Large intestine (tissue), 3 donors: ENCODE measurements around the gene CHMP6. TPM values are rescaled to one million over a fixed set of nuclear protein-coding genes. Genes with fewer than 3 reads are reported as not detected.

Source experiments
- DNase-seq, 2 donors: peaks; one replicate each; pipeline versions ENCODE4 v3.0.0 to v3.0.0-alpha.2; 2013
- H3K27ac ChIP-seq: one replicate; pipeline ENCODE4 v1.5.1; 2013; ENCODE audit warnings: low read length
- H3K27me3 ChIP-seq: 2 replicates; pipeline ENCODE4 v1.6.1; 2013; ENCODE audit warnings: low read length; ENCODE audit not compliant: control insufficient read depth, insufficient read depth
- H3K36me3 ChIP-seq: 2 replicates; pipeline ENCODE4 v1.6.1; 2013; ENCODE audit warnings: low read length; ENCODE audit not compliant: control insufficient read depth, insufficient read depth
- H3K4me1 ChIP-seq: one replicate; pipeline ENCODE4 v1.6.1; 2013; ENCODE audit warnings: low read length; ENCODE audit not compliant: control insufficient read depth, insufficient read depth
- H3K4me3 ChIP-seq: one replicate; pipeline ENCODE4 v1.5.1; 2013; ENCODE audit warnings: low read length
- H3K9me3 ChIP-seq: one replicate; pipeline ENCODE4 v1.6.1; 2013; ENCODE audit warnings: mild to moderate bottlenecking, low read depth, low read length, moderate library complexity; ENCODE audit not compliant: control insufficient read depth
- WGBS: methylation state at CpG from one replicate; pipeline ENCODE4 v1.1.5; 2013; ENCODE audit warnings: low lambda C conversion rate; ENCODE audit not compliant: insufficient coverage; 5-methylcytosine and 5-hydroxymethylcytosine counted together
- polyA plus RNA-seq: library from polyadenylated mRNA; unstranded; fragments of 120-200 nt; gene quantifications from one replicate; pipeline ENCODE4 v1.2.1, GENCODE V29; 2013

Gene CHMP6
- polyA plus RNA-seq, 1 donor: 20.4 TPM

DNA sequence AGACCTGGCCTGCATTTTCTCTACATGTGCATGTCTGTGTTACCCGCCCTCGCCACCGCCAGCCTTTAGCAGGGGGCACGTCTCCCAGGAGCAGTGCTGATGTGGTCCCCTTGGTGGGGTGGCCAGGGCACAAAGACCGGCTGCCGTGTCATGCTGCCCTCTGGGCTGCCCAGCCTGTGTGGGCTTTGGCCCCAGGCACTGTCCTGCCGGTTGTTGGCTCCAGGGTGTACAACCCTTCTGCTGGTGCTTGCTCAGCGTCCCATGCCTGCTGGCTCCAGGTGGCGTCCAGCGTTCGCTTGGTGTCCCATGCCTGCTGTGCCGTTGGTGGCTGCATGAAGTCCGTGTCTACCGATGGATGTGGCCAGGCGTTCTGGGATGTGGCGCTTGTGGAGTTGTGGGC is 47.5 kb downstream of the CHMP6 start:
- Histone ChIP-seq H3K4me1 (peaks cover 17% of the 10 kb centered on the region), H3K36me3 (no peaks in the 10 kb centered on the region), H3K9me3 (no peaks in the 10 kb centered on the region), H3K27me3 (peaks cover 8% of the 10 kb centered on the region), H3K4me3 (no peak overlapping the region), H3K27ac (no peak overlapping the region)
- WGBS: 100% methylated on average over 1 of the region's 16 CpGs
- DNase-seq: no peak

DNA sequence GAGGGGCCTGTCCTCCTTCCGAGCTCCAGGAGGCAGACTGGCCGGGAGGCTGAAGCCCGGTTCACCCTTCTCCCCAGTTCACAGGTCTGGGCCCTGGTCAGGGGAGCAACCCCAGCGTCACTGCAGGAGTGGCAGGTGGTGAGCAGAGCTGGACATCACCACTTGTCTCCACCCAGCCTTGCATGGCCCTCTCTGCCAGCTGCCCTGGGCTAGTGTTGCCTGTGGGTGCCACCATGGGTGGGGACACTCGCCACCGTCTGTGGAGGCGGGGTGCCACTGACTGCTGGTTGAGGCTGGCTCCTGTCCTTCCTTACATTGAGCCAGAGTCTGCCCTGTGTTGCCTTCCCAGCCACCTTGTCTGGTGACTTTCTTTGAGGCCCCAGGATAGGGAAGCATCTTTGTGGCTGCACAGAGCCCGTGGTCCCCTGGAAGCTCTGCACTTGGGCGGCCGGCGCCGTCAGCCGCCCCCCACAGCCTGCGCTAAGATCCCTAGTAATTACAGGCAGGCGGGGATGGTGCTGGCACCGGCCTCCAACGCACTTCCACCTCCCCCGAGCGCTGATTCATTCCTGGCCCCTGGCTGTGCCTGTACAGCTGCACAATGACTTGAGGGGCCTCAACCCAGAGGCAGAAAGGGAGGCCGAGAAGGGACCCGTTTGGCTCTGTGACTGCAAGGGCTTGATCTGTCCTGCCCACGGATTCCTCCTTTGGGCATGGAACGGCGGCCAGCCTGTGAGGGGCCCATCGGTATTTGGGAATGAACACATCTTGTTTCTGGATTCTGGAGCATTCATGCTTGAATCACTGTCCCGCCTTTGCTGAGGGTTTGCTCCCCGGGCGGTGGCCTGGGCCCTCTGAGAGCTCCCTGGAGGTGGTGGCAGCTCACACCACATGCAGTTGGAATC is 48.5 kb downstream of the CHMP6 start:
- Histone ChIP-seq H3K9me3 (no peaks in the 10 kb centered on the region), H3K4me3 (no peak overlapping the region), H3K4me1 (peaks cover 26% of the 10 kb centered on the region), H3K27ac (no peak overlapping the region), H3K36me3 (no peaks in the 10 kb centered on the region), H3K27me3 (peaks cover 8% of the 10 kb centered on the region)
- no CpG with 5 or more reads among the region's 28 CpGs for WGBS
- no peak for DNase-seq

DNA sequence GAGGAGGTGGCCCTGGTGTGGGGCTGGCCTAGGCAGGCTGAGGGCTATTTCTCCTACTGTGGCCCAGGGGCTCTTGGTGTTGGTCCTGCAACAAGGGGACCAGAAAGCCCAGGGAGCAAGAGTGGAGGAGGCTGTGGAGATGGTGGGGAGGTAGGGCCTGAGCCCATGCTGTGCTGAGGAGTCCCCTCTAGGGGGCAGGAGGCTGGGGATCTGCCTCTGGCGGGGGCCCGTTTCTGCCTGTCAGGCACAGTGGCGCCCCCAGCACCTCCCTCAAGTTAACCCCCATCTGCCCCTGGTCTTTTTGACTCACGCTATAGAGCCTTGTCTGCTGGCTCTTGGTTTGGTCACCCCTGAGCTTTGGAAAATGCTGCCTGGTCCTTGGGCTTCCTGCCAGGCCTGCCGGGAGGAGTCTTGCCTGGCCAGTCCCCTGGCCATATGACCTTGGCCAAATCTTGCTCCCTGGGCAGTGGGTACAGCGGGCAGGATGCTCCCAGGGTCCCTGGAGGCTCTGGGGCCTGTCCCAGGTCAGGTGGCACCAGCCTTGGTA is 49.2 kb downstream of the CHMP6 start:
- peaks cover 5% of the 10 kb centered on the region for H3K27me3 ChIP-seq

DNA sequence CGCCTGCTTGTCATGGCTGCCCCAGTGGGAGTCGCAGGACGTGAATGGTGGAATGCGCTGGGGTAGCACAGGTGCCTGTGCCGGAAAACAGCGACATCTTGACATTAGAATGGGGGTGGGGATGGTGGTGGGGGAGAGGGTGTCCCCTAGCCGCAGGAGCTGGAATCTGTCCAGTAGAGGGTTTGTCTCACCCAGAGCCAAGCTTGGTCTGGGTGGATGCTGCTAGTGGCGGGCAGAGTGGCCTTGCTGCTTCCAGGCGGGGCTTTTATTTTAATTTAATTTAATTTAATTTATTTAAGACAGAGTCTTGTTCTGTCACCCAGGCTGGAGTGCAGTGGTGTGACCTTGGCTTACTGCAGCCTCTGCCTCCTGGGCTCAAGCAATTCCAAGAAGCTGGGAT is 51.0 kb downstream of the CHMP6 start:
- H3K9me3 ChIP-seq: no peaks in the 10 kb centered on the region
- H3K4me1 ChIP-seq: peaks cover 30% of the 10 kb centered on the region
- no peak overlapping the region for H3K27ac ChIP-seq
- no peak for DNase-seq
- no peaks in the 10 kb centered on the region for H3K27me3 ChIP-seq
- no CpG with 5 or more reads among the region's 9 CpGs for WGBS
- no peak overlapping the region for H3K4me3 ChIP-seq
- H3K36me3 ChIP-seq: no peaks in the 10 kb centered on the region

More for the DNA sequence above, 49.2 kb downstream of the CHMP6 start:
- Histone ChIP-seq H3K9me3 (no peaks in the 10 kb centered on the region), H3K4me3 (no peak overlapping the region), H3K4me1 (peaks cover 31% of the 10 kb centered on the region), H3K27ac (no peak overlapping the region), H3K36me3 (no peaks in the 10 kb centered on the region)
- no CpG with 5 or more reads among the region's 6 CpGs for WGBS
- DNase-seq: no peak

DNA sequence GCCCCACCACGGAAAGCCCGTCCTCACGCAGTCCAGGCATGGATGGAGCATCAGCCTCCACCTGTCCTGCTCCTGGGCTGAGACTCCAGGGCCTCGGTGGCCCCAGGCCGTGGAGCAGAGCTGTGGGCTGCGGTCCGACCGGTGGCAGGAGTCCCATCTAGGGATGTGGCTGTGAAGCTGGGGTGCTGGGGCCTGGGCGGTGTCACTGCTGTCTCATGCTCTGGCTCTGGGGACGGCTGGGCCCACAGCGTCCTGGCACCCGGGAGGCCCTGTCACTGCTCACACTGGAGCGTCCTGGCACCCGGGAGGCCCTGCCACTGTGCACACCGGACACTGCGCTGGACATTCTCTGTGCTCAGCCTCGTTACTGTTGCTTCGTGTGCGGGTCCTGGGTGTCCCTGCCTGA is 51.7 kb downstream of the CHMP6 start:
- Histone ChIP-seq H3K4me3 (no peak overlapping the region), H3K27ac (peak overlapping the region; percentile 64), H3K4me1 (peaks cover 30% of the 10 kb centered on the region), H3K27me3 (no peaks in the 10 kb centered on the region), H3K9me3 (no peaks in the 10 kb centered on the region), H3K36me3 (no peaks in the 10 kb centered on the region)
- no CpG with 5 or more reads among the region's 19 CpGs for WGBS
- DNase-seq: no peak

DNA sequence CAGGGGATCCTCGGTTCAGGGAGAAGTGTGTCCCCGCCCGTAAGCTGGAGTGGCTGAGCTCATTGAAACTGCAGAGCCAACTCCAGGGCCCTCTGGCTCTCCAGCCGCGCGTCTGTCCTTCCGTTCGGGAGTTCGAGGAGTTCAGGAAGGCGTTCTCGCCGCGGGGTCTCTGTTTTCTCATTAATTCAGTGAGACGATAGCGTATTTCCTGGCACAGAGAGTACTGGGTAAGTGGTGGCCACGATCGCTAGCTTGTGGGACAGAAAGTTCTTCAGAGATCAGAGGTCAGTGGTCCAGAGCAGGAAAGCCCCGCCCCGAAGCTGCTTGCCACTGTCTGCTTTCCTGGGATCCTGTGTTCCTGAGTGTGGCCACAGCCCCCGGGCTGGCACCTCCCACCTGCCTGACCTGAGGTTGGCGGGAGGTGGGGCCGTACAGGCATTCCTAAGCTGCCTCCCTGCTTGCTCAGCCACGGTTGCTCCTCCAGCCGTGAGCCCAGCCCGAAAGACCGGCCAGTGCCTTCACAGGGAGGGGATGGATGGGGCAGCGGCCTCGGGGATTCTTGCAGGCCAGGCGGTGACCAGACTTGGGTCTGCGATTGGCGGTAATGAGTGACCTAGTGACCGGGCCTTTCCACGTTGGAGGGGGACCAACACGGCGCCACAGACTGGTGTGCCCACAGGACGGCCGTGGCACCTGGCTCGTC is 52.2 kb downstream of the CHMP6 start:
- peaks cover 30% of the 10 kb centered on the region for H3K4me1 ChIP-seq
- WGBS: no CpG with 5 or more reads among the region's 38 CpGs
- DNase-seq: peak in 1 of 2 donors; percentile 75
- H3K36me3 ChIP-seq: no peaks in the 10 kb centered on the region
- no peak overlapping the region for H3K4me3 ChIP-seq
- no peaks in the 10 kb centered on the region for H3K9me3 ChIP-seq
- peak overlapping the region; percentile 64 for H3K27ac ChIP-seq
- H3K27me3 ChIP-seq: no peaks in the 10 kb centered on the region

DNA sequence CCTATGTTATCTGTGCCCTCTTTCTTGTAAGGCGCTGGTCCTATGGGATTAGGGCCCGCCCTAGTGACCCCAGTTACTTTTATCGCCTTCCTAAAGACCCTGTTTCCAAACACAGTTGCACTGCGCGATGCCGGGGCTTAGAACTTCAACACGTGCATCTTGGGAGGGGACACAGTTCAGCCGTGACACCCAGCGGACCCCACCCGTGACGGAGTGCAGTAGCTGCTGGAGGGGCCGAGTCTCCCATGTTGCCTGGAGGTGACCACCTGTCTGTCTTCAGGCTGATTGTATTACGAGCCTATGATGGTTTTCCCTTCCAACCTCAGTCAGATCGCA is 52.8 kb downstream of the CHMP6 start:
- Histone ChIP-seq H3K27me3 (no peaks in the 10 kb centered on the region), H3K27ac (peak overlapping the region; percentile 64), H3K4me1 (peaks cover 30% of the 10 kb centered on the region), H3K4me3 (no peak overlapping the region), H3K36me3 (no peaks in the 10 kb centered on the region), H3K9me3 (no peaks in the 10 kb centered on the region)
- no peak for DNase-seq
- WGBS: no CpG with 5 or more reads among the region's 14 CpGs

DNA sequence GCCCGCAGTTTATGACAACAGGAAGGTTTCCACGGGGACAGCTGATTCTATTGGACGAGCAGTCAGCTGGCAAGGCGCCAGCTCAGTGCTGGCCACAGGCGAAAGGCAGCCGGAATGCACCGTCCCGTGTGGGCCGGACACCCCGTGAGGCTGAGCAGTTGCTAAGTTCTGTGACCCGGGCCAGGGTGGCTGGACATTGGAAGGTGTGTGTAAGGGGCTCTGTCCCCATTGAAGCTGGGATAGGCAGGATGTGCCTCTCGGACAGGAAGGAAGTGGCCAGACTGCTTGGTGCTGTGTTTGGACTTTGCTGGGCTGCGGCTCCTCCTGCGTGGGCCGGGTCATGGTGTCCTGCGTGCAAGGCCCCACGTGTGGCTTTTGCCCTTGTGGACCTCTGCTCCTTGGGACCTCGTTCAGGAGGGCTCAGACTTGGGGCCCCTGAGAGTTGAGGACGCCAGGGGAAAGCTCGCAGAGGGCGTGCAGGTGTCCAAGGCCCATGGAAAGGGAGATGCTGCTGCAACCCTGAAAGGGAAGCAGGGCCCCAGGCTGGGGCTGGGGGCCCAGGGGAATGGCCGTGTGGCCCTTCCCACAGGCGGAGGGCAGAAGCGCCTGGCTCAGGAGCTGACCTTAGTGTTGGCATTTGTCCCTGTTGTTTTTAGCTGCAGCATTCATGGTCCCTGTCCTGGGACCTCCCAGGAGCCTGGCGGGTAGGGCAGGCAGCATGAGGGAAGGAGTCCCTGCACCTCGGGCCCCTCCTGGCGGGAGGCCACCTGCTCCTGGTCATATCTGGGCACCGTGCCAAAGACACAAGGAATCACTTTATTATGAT is 53.3 kb downstream of the CHMP6 start:
- H3K4me1 ChIP-seq: peaks cover 30% of the 10 kb centered on the region
- H3K9me3 ChIP-seq: no peaks in the 10 kb centered on the region
- no peaks in the 10 kb centered on the region for H3K27me3 ChIP-seq
- peak; percentile 66 to 88 for DNase-seq
- peak overlapping the region; percentile 64 for H3K27ac ChIP-seq
- no CpG with 5 or more reads among the region's 28 CpGs for WGBS
- no peaks in the 10 kb centered on the region for H3K36me3 ChIP-seq
- no peak overlapping the region for H3K4me3 ChIP-seq

DNA sequence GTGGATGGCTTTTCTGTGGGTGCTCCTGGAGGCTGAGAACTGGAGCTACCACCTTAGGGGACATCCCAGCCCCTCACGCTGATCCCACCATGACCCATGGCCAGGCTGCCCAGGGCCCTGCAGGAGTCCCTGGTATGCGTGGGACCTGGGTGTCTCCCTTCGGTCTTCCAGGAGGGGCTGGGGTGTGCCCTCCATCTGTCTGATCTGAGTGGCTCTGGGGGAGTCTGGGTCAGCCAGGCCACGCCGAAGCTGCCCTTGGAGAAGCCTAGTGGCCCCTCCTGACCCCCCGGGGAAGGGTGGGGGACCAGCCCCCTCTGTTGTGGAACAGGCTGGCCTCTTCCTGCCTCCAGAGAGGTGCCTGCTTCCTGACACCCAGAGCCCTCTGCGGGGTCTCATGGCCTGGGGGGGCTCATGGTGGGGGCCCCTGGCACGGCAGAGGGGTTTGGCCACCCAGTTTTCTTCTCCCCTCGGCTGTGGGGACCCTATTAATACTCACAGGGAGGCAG is 54.0 kb downstream of the CHMP6 start:
- no CpG with 5 or more reads among the region's 9 CpGs for WGBS
- Histone ChIP-seq H3K9me3 (no peaks in the 10 kb centered on the region), H3K27me3 (no peaks in the 10 kb centered on the region), H3K4me1 (peaks cover 30% of the 10 kb centered on the region), H3K27ac (peak overlapping the region; percentile 18), H3K36me3 (no peaks in the 10 kb centered on the region), H3K4me3 (no peak overlapping the region)
- no peak for DNase-seq
